OCI-LY7 (cell line): ENCODE data around the gene ERICH2. TPM values are rescaled to one million over a fixed set of nuclear protein-coding genes. Genes with fewer than 3 reads are reported as not detected.
"Not testable (repeated sequence)": the region's sequence is repeated elsewhere in the genome, so short reads cannot be mapped to it uniquely, and the experiment has no call there.

ENCODE experiments used
- BruUV-seq: library from RNA; stranded (reverse); fragments of 400-500 nt; replicated peaks from 2 replicates; lab custom pipeline; 2021; lab: Mats Ljungman, UMichigan
- CTCF ChIA-PET: fragments of 300-600 bp; sonication (Branson Sonifier 250); formaldehyde crosslinking; loops from one replicate; lab custom pipeline; 2022; ENCODE audit warnings: antibody characterized with exemption; ENCODE audit not compliant: unreplicated experiment; lab: Charles Lee
- POLR2A ChIA-PET: fragments of 300-600 bp; sonication (Branson Sonifier 250); formaldehyde crosslinking; loops from one replicate; lab custom pipeline; 2022; ENCODE audit warnings: antibody characterized with exemption; lab: Charles Lee
- DNase-seq: peaks from one replicate; pipeline ENCODE4 v3.0.0-alpha.2; 2015; ENCODE audit warnings: low spot score
- H2AFZ ChIP-seq: fragments of 200-600 bp; sonication (generic), shearing (Covaris generic); 2 replicates; pipeline ENCODE4 v1.6.1; 2014; ENCODE audit warnings: mild to moderate bottlenecking, antibody characterized with exemption, low read length, moderate library complexity
- H3K27ac ChIP-seq: fragments of 200-600 bp; sonication (generic); 2 replicates; pipeline ENCODE4 v1.5.1; 2014; ENCODE audit warnings: mixed run types, low read depth, mild to moderate bottlenecking, moderate library complexity, low read length, inconsistent platforms; ENCODE audit not compliant: poor library complexity, severe bottlenecking
- H3K36me3 ChIP-seq: fragments of 200-600 bp; sonication (generic); 2 replicates; pipeline ENCODE4 v1.6.1; 2014; ENCODE audit warnings: mild to moderate bottlenecking, antibody characterized with exemption, low read length, moderate library complexity, mixed read lengths; ENCODE audit not compliant: insufficient read depth
- H3K4me1 ChIP-seq: fragments of 200-600 bp; sonication (generic); 2 replicates; pipeline ENCODE4 v1.5.1; 2014; ENCODE audit warnings: mild to moderate bottlenecking, low read length; ENCODE audit not compliant: insufficient read depth, poor library complexity, severe bottlenecking
- H3K4me2 ChIP-seq: fragments of 200-600 bp; sonication (generic); 2 replicates; pipeline ENCODE4 v1.6.1; 2014; ENCODE audit warnings: mild to moderate bottlenecking, low read length
- H3K4me3 ChIP-seq: fragments of 200-600 bp; sonication (generic); 2 replicates; pipeline ENCODE4 v1.5.1; 2014; ENCODE audit warnings: mild to moderate bottlenecking, low read depth, low read length; ENCODE audit not compliant: poor library complexity, severe bottlenecking
- H3K79me2 ChIP-seq: fragments of 200-600 bp; sonication (generic); 2 replicates; pipeline ENCODE4 v1.6.1; 2016; ENCODE audit warnings: low read depth, mild to moderate bottlenecking, low read length, moderate library complexity, mixed read lengths; ENCODE audit not compliant: insufficient read depth
- H3K9me2 ChIP-seq: fragments of 200-600 bp; sonication (generic); 2 replicates; pipeline ENCODE4 v1.6.1; 2016; ENCODE audit warnings: mild to moderate bottlenecking, low read length, mixed read lengths; ENCODE audit not compliant: insufficient read depth
- H3K9me3 ChIP-seq: fragments of 200-600 bp; sonication (generic); 2 replicates; pipeline ENCODE4 v1.6.1; 2014; ENCODE audit warnings: mild to moderate bottlenecking, mixed run types, low read length, mixed read lengths
- H4K20me1 ChIP-seq: fragments of 200-600 bp; sonication (generic); 2 replicates; pipeline ENCODE4 v1.6.1; 2014; ENCODE audit warnings: mild to moderate bottlenecking, antibody characterized with exemption, low read length, moderate library complexity, mixed read lengths; ENCODE audit not compliant: insufficient read depth
- CTCF ChIP-seq: fragments of 200-600 bp; sonication (generic); conservative IDR thresholded peaks from 2 replicates; pipeline ENCODE4 v1.5.1; 2014; ENCODE audit warnings: mild to moderate bottlenecking, antibody characterized with exemption, low read length, moderate library complexity, mixed read lengths
- EZH2phosphoT487 ChIP-seq: fragments of 200-600 bp; sonication (generic); IDR thresholded peaks from 2 replicates; pipeline ENCODE4 v1.6.1; 2018; ENCODE audit warnings: low read depth, borderline replicate concordance, mild to moderate bottlenecking, mixed run types, antibody characterized with exemption, low read length, moderate library complexity, mixed read lengths
- intact Hi-C: fragments of 100-400 bp; cut with micrococcal nuclease; formaldehyde crosslinking; loops from one replicate; pipeline ENCODE4 v1.10.0; 2022; ENCODE audit not compliant: unreplicated experiment
- total RNA-seq, 2 experiments: library from RNA; depleted of rRNA in 1 of 2; stranded (reverse); fragments of >200 nt in 1 of 2; shearing (Covaris generic) in 1 of 2; gene quantifications; 2 replicates each; pipeline ENCODE4 v1.2.3, GENCODE V29; 2014 to 2022

The ERICH2 gene
- total RNA-seq, 2 experiments from 2014 or later = not detected

GRCh38 chr2:170744248-170745002, 25.8 kb upstream of the ERICH2 start:
- Histone ChIP-seq H2AFZ (no peak overlapping the region), H3K4me1 (no peaks in the 10 kb centered on the region), H3K9me3 (no peaks in the 10 kb centered on the region), H3K9me2 (no peaks in the 10 kb centered on the region), H3K4me3 (no peak overlapping the region), H3K79me2 (no peaks in the 10 kb centered on the region), H3K4me2 (no peak overlapping the region), H3K36me3 (no peaks in the 10 kb centered on the region), H4K20me1 (no peaks in the 10 kb centered on the region), H3K27ac (no peak overlapping the region)
- no peak for TF ChIP-seq EZH2phosphoT487
- TF ChIP-seq CTCF = no peak
- no peak for DNase-seq
- intact Hi-C loops = no loop called here
- ChIA-PET POLR2A (interaction anchor here (0.9 kb wide), 1 partner anchor 9 kb away, joined by 4 read pairs; no protein-coding TSS in a partner anchor), CTCF (no interaction called here)
- BruUV-seq = no TSS peak

- no peaks in the 10 kb centered on the region for H3K9me2 ChIP-seq
- H2AFZ ChIP-seq = no peak overlapping the region
- no peaks in the 10 kb centered on the region for H3K9me3 ChIP-seq
- TF ChIP-seq CTCF (no peak), EZH2phosphoT487 (no peak)
- no peaks in the 10 kb centered on the region for H4K20me1 ChIP-seq
- H3K4me1 ChIP-seq = no peaks in the 10 kb centered on the region
- H3K79me2 ChIP-seq = no peaks in the 10 kb centered on the region
- H3K36me3 ChIP-seq = no peaks in the 10 kb centered on the region
- POLR2A ChIA-PET = no interaction called here
- H3K27ac ChIP-seq = no peak overlapping the region
- CTCF ChIA-PET = no interaction called here
- no peak overlapping the region for H3K4me2 ChIP-seq
- no peak overlapping the region for H3K4me3 ChIP-seq
- no peak for DNase-seq
- no TSS peak for BruUV-seq
- intact Hi-C loops = no loop called here
These were observed 24.9 kb upstream of the ERICH2 start for GRCh38 chr2:170745305-170745704.

GRCh38 chr2:170747921-170748320, 22.3 kb upstream of the ERICH2 start:
- H3K4me3 ChIP-seq = no peak overlapping the region
- no peak overlapping the region for H3K27ac ChIP-seq
- H3K79me2 ChIP-seq = no peaks in the 10 kb centered on the region
- TF ChIP-seq EZH2phosphoT487 (no peak), CTCF (no peak)
- no peaks in the 10 kb centered on the region for H3K36me3 ChIP-seq
- no peaks in the 10 kb centered on the region for H3K4me1 ChIP-seq
- ChIA-PET CTCF (no interaction called here), POLR2A (no interaction called here)
- no peak for DNase-seq
- no peak overlapping the region for H3K4me2 ChIP-seq
- H2AFZ ChIP-seq = no peak overlapping the region
- H3K9me2 ChIP-seq = no peaks in the 10 kb centered on the region
- BruUV-seq = no TSS peak
- no peaks in the 10 kb centered on the region for H3K9me3 ChIP-seq
- intact Hi-C loops = no loop called here
- no peaks in the 10 kb centered on the region for H4K20me1 ChIP-seq

GRCh38 chr2:170751555-170751954, 18.6 kb upstream of the ERICH2 start:
- H3K4me2 ChIP-seq, intact Hi-C loops, H3K27ac ChIP-seq, H4K20me1 ChIP-seq, DNase-seq, CTCF ChIA-PET, H3K79me2 ChIP-seq, H3K4me3 ChIP-seq, POLR2A ChIA-PET, H2AFZ ChIP-seq, H3K9me2 ChIP-seq, H3K9me3 ChIP-seq, BruUV-seq, H3K36me3 ChIP-seq, H3K4me1 ChIP-seq: not testable (repeated sequence)
